Measurements from ENCODE around the gene BST1.

DNA sequence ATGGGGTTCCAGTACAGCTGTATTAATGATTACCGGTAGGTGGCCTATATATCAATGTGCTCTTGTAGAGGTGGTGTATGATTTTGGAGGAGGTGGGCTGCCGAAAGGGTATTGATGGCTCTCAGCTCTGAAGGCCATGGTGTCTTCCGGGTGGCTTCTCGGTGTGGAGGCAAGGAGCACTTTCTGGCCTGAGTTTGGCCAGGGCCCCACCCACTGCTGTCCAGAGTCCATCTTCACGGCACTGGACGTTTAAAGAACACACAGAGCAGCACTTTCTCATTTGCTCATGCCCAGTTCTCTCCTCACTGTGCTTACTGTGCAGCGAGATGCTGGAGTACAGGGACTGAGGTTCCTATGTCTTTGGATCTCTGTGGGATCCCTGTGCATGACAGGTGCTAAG lies 16.1 kb downstream of the BST1 start:
- TF ChIP-seq CTCF (IDR thresholded peaks at IDR 0.05) (no peak), POLR2A (IDR thresholded peaks at IDR 0.05) (no peak)

All from testis (tissue), 2 donors.